PC-9 (cell line): Measurements from ENCODE around the gene CBFB. TPM values are rescaled to one million over a fixed set of nuclear protein-coding genes. Genes with fewer than 3 reads are reported as not detected.

Source experiments
- BruUV-seq: library from RNA; stranded (reverse); fragments of 400-500 nt; replicated peaks from 2 replicates; lab custom pipeline; 2021; lab: Mats Ljungman, UMichigan
- CTCF ChIA-PET: fragments of 300-600 bp; sonication (Branson Sonifier 250); formaldehyde crosslinking; loops from one replicate; lab custom pipeline; 2022; ENCODE audit warnings: antibody characterized with exemption; lab: Charles Lee
- POLR2A ChIA-PET: fragments of 300-600 bp; sonication (Branson Sonifier 250); formaldehyde crosslinking; loops from one replicate; lab custom pipeline; 2022; ENCODE audit warnings: antibody characterized with exemption; ENCODE audit not compliant: unreplicated experiment; lab: Charles Lee
- DNase-seq, 2 experiments: peaks; one replicate each; pipeline versions ENCODE4 v3.0.0 to v3.0.0-alpha.2; 2015 to 2022; ENCODE audit warnings: mixed read lengths in 1 of 2
- H2AFZ ChIP-seq: fragments of 200-600 bp; sonication (generic); 2 replicates; pipeline ENCODE4 v1.8.1; 2017; ENCODE audit warnings: antibody characterized with exemption
- H3F3A ChIP-seq: fragments of 200-600 bp; sonication (generic); 2 replicates; pipeline ENCODE4 v1.8.1; 2017; ENCODE audit warnings: antibody characterized with exemption, mild to moderate bottlenecking, low read depth; ENCODE audit not compliant: insufficient read depth
- H3K27ac ChIP-seq: fragments of 200-600 bp; sonication (generic); 2 replicates; pipeline ENCODE4 v1.6.1; 2016; ENCODE audit warnings: mixed run types
- H3K27me3 ChIP-seq: fragments of 200-600 bp; sonication (generic); 2 replicates; pipeline ENCODE4 v1.6.1; 2016; ENCODE audit warnings: low read depth, mixed run types; ENCODE audit not compliant: insufficient read depth
- H3K36me3 ChIP-seq: fragments of 200-600 bp; sonication (generic); 2 replicates; pipeline ENCODE4 v1.6.1; 2016; ENCODE audit warnings: low read depth, mixed run types
- H3K4me1 ChIP-seq: fragments of 200-600 bp; sonication (generic); replicated peaks from 2 replicates; pipeline ENCODE4 v1.6.1; 2016; ENCODE audit warnings: mixed run types; ENCODE audit not compliant: insufficient read depth
- H3K4me2 ChIP-seq: fragments of 200-600 bp; sonication (generic); 2 replicates; pipeline ENCODE4 v1.6.1; 2017; ENCODE audit warnings: mixed run types
- H3K4me3 ChIP-seq: fragments of 200-600 bp; sonication (generic); 2 replicates; pipeline ENCODE4 v1.6.1; 2016; ENCODE audit warnings: mixed run types
- H3K79me2 ChIP-seq: fragments of 200-600 bp; sonication (generic); 2 replicates; pipeline ENCODE4 v1.6.1; 2017; ENCODE audit warnings: low read depth, mixed run types
- H3K9me2 ChIP-seq: fragments of 200-600 bp; sonication (generic); 2 replicates; pipeline ENCODE4 v1.8.1; 2017; ENCODE audit warnings: mild to moderate bottlenecking; ENCODE audit not compliant: insufficient read depth
- H3K9me3 ChIP-seq: fragments of 200-600 bp; sonication (generic); 2 replicates; pipeline ENCODE4 v1.8.1; 2016; ENCODE audit warnings: low read depth; ENCODE audit not compliant: insufficient read depth
- H4K20me1 ChIP-seq: fragments of 200-600 bp; sonication (generic); 2 replicates; pipeline ENCODE4 v1.8.1; 2017; ENCODE audit not compliant: insufficient read depth
- EZH2 ChIP-seq: fragments of 200-600 bp; sonication (generic); IDR thresholded peaks from 2 replicates; pipeline ENCODE4 v1.8.0; 2017; ENCODE audit warnings: antibody characterized with exemption, low read depth
- intact Hi-C: fragments of 100-400 bp; cut with micrococcal nuclease; formaldehyde crosslinking; loops from one replicate; pipeline ENCODE4 v1.10.0; 2022; ENCODE audit not compliant: unreplicated experiment
- total RNA-seq: library from RNA; stranded (reverse); gene quantifications from 2 replicates; pipeline ENCODE4 v1.2.3, GENCODE V29; 2021
- TF ChIP-seq, protein P1 (sequence below): fragments of 200-600 bp; sonication (generic); conservative IDR thresholded peaks from 2 replicates; pipeline ENCODE4 v1.6.1; 2017; ENCODE audit warnings: mixed run types, antibody characterized with exemption, mild to moderate bottlenecking, moderate library complexity

CBFB gene
- total RNA-seq, 1 experiment from 2014 or later: 63.3 TPM

DNA sequence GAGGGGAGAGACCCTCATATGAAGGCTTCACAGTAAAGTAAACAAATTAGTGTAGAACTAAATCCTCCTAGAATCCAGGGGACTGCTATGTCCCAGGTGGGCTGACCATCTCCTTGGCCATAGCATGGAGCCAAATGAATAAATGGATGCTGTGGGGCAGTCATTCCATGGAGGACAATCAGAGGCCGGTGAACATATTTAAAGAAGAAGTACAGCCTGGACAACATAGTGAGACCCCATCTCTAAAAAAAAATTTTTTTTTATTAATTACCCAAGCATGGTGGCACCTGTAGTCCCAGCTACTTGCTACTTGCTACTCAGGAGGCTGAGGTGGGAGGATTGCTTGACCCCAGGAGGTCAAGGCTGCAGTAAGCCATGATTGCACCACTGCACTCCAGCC, 5.3 kb upstream of the CBFB start:
- TF ChIP-seq, protein P1, sequence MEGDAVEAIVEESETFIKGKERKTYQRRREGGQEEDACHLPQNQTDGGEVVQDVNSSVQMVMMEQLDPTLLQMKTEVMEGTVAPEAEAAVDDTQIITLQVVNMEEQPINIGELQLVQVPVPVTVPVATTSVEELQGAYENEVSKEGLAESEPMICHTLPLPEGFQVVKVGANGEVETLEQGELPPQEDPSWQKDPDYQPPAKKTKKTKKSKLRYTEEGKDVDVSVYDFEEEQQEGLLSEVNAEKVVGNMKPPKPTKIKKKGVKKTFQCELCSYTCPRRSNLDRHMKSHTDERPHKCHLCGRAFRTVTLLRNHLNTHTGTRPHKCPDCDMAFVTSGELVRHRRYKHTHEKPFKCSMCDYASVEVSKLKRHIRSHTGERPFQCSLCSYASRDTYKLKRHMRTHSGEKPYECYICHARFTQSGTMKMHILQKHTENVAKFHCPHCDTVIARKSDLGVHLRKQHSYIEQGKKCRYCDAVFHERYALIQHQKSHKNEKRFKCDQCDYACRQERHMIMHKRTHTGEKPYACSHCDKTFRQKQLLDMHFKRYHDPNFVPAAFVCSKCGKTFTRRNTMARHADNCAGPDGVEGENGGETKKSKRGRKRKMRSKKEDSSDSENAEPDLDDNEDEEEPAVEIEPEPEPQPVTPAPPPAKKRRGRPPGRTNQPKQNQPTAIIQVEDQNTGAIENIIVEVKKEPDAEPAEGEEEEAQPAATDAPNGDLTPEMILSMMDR: no peak
- TF ChIP-seq EZH2: no peak
- Histone ChIP-seq H3K9me2 (no peaks in the 10 kb centered on the region), H3K4me3 (no peak overlapping the region), H3K27ac (no peak overlapping the region), H3K79me2 (no peaks in the 10 kb centered on the region), H3K4me2 (no peak overlapping the region), H2AFZ (no peak overlapping the region), H3K27me3 (no peaks in the 10 kb centered on the region), H3F3A (0 out of 2 replicates have a peak, but pooled peaks cover 4% of the 10 kb centered on the region), H4K20me1 (no peaks in the 10 kb centered on the region), H3K4me1 (peaks cover 13% of the 10 kb centered on the region), H3K36me3 (no peaks in the 10 kb centered on the region), H3K9me3 (no peaks in the 10 kb centered on the region)
- intact Hi-C loops: no loop called here
- ChIA-PET CTCF (no interaction called here), POLR2A (no interaction called here)
- DNase-seq: no peak
- no TSS peak for BruUV-seq

DNA sequence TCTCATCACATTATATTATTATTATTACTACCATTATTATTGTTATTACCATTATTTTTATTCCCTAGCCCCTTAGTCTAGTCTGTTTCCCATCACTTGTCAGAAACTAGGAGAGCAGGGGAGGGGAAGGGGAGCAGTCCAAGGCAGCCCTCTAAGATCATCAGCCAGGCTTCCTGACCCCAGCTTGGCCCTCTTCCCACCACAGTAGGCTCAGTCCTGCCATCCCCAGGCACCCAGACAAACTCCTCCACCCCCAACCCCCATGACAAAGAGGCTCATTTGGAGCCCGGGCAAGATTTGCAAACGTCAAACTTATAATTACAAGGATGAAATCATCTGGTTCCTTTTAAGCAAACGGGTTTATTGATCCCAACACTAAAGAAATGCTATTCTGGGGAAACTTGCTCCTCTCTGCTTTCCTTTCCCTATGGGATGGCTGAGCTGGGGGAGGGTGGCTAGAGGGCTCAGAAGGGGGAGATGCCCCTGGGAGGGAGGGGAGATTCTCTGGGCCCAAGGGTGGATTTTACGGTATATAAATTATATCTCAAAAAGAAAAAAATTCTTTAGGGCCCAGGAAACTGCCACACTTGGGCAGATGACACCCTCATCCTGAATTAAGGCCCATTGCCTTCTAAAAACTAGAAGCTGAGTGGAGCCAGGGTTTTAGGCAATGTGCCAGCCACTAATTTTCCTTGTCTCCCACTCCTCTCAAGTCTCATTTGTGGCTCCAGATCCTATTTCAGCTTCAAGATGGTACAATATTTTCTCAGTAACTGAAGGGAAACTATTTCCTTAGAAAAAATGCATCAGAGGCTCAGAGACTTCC, 4.4 kb upstream of the CBFB start:
- Histone ChIP-seq H3K9me3 (no peaks in the 10 kb centered on the region), H3K36me3 (no peaks in the 10 kb centered on the region), H3K4me1 (peaks cover 13% of the 10 kb centered on the region), H4K20me1 (no peaks in the 10 kb centered on the region), H3K4me2 (no peak overlapping the region), H3K27ac (no peak overlapping the region), H3K9me2 (no peaks in the 10 kb centered on the region), H3F3A (0 out of 2 replicates have a peak, but pooled peaks cover 4% of the 10 kb centered on the region), H3K4me3 (no peak overlapping the region), H3K79me2 (peaks cover 4% of the 10 kb centered on the region), H3K27me3 (no peaks in the 10 kb centered on the region), H2AFZ (no peak overlapping the region)
- ChIA-PET CTCF (no interaction called here), POLR2A (no interaction called here)
- no peak for DNase-seq
- TF ChIP-seq, protein P1: no peak
- TF ChIP-seq EZH2: no peak
- no TSS peak for BruUV-seq
- intact Hi-C loops: no loop called here

DNA sequence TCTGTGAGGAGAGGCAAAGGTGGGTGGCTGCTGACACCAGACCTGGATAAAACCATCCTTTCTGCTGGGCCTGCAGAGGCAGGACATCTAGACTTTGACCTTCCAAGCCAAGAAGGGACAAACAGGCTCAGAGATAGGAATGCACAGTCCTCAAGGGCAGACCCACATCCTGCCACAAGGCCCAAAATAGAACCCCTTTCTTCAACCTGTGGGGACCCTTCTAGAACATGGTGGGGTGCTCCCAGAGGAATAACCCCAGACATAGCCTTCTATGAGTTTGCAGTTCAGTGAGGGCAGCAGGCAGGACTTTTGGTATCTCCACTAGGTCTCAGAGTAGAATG, 3.8 kb upstream of the CBFB start:
- no peaks in the 10 kb centered on the region for H3K9me2 ChIP-seq
- peaks cover 10% of the 10 kb centered on the region for H3K79me2 ChIP-seq
- ChIA-PET POLR2A (no interaction called here), CTCF (no interaction called here)
- H2AFZ ChIP-seq: no peak overlapping the region
- intact Hi-C loops: no loop called here
- DNase-seq: no peak
- H3K4me2 ChIP-seq: no peak overlapping the region
- H3K4me3 ChIP-seq: no peak overlapping the region
- no peaks in the 10 kb centered on the region for H3K27me3 ChIP-seq
- H3K4me1 ChIP-seq: peaks cover 13% of the 10 kb centered on the region
- TF ChIP-seq EZH2: no peak
- H3K36me3 ChIP-seq: no peaks in the 10 kb centered on the region
- no peaks in the 10 kb centered on the region for H3K9me3 ChIP-seq
- H3K27ac ChIP-seq: no peak overlapping the region
- BruUV-seq: no TSS peak
- no peaks in the 10 kb centered on the region for H4K20me1 ChIP-seq
- H3F3A ChIP-seq: 0 out of 2 replicates have a peak, but pooled peaks cover 4% of the 10 kb centered on the region
